MM.1S (cell line): ENCODE data around the gene NEDD4.

Source experiments
- DNase-seq: peaks from one replicate; pipeline ENCODE4 v3.0.0-alpha.2; 2015
- H2AFZ ChIP-seq: fragments of 300-600 bp; sonication (generic); 2 replicates; pipeline ENCODE4 v1.6.0; 2016; ENCODE audit warnings: antibody characterized with exemption, low read length
- H3F3A ChIP-seq: fragments of 300-600 bp; sonication (generic); 2 replicates; pipeline ENCODE4 v1.6.1; 2016; ENCODE audit warnings: mild to moderate bottlenecking, antibody characterized with exemption, low read length, moderate library complexity, mixed read lengths; ENCODE audit not compliant: insufficient read depth
- H3K27ac ChIP-seq: fragments of 300-600 bp; sonication (generic); 2 replicates; pipeline ENCODE4 v1.5.1; 2016; ENCODE audit warnings: mild to moderate bottlenecking, low read length
- H3K27me3 ChIP-seq: fragments of 300-600 bp; sonication (generic); replicated peaks from 2 replicates; pipeline ENCODE4 v1.6.0; 2016; ENCODE audit warnings: low read length; ENCODE audit not compliant: insufficient read depth
- H3K36me3 ChIP-seq: fragments of 300-600 bp; sonication (generic); replicated peaks from 2 replicates; pipeline ENCODE4 v1.6.1; 2016; ENCODE audit warnings: mild to moderate bottlenecking, low read length, mixed read lengths; ENCODE audit not compliant: insufficient read depth
- H3K4me1 ChIP-seq: fragments of 300-600 bp; sonication (generic); 2 replicates; pipeline ENCODE4 v1.6.1; 2016; ENCODE audit warnings: low read length, mixed read lengths
- H3K4me2 ChIP-seq: fragments of 300-600 bp; sonication (generic); 2 replicates; pipeline ENCODE4 v1.6.0; 2016; ENCODE audit warnings: low read depth, low read length
- H3K4me3 ChIP-seq: fragments of 300-600 bp; sonication (generic); 2 replicates; pipeline ENCODE4 v1.5.1; 2016; ENCODE audit warnings: low read length, mixed read lengths
- H3K79me2 ChIP-seq: fragments of 300-600 bp; sonication (generic); 2 replicates; pipeline ENCODE4 v1.6.1; 2016; ENCODE audit warnings: mixed run types, low read length, mixed read lengths
- H3K9ac ChIP-seq: fragments of 300-600 bp; sonication (generic); 2 replicates; pipeline ENCODE4 v1.6.1; 2016; ENCODE audit warnings: low read length, mixed read lengths
- H3K9me2 ChIP-seq: fragments of 300-600 bp; sonication (generic); replicated peaks from 2 replicates; pipeline ENCODE4 v1.6.1; 2016; ENCODE audit warnings: mild to moderate bottlenecking, low read length, mixed read lengths; ENCODE audit not compliant: insufficient read depth
- H3K9me3 ChIP-seq: fragments of 300-600 bp; sonication (generic); replicated peaks from 2 replicates; pipeline ENCODE4 v1.6.1; 2016; ENCODE audit warnings: mild to moderate bottlenecking, low read length, mixed read lengths; ENCODE audit not compliant: insufficient read depth
- H4K20me1 ChIP-seq: fragments of 300-600 bp; sonication (generic); 2 replicates; pipeline ENCODE4 v1.6.1; 2016; ENCODE audit warnings: mild to moderate bottlenecking, low read length, moderate library complexity, mixed read lengths; ENCODE audit not compliant: insufficient read depth
- CTCF ChIP-seq: fragments of 300-600 bp; sonication (generic); IDR thresholded peaks from 2 replicates; pipeline ENCODE4 v1.5.1; 2016; ENCODE audit warnings: antibody characterized with exemption, low read length, mixed read lengths
- EZH2 ChIP-seq: fragments of 300-600 bp; sonication (generic); optimal IDR thresholded peaks from 2 replicates; pipeline ENCODE3; 2017; ENCODE audit warnings: low read depth, mild to moderate bottlenecking, antibody characterized with exemption, low read length, mixed read lengths
- EZH2phosphoT487 ChIP-seq: fragments of 300-600 bp; sonication (generic); IDR thresholded peaks from 2 replicates; pipeline ENCODE4 v1.6.1; 2018; ENCODE audit warnings: antibody characterized with exemption, low read length

Gene NEDD4

GRCh38 chr15:55899537-55899936, 93.9 kb downstream of the NEDD4 start:
- H3K9me3 ChIP-seq: no peaks in the 10 kb centered on the region
- DNase-seq: no peak
- no peak overlapping the region for H3K4me2 ChIP-seq
- H3K4me1 ChIP-seq: no peaks in the 10 kb centered on the region
- H3K9ac ChIP-seq: no peak overlapping the region
- H3K36me3 ChIP-seq: no peaks in the 10 kb centered on the region
- H3K27ac ChIP-seq: no peak overlapping the region
- H3K4me3 ChIP-seq: no peak overlapping the region
- no peaks in the 10 kb centered on the region for H3F3A ChIP-seq
- no peaks in the 10 kb centered on the region for H3K9me2 ChIP-seq
- TF ChIP-seq EZH2 (no peak), CTCF (no peak), EZH2phosphoT487 (no peak)
- no peak overlapping the region for H2AFZ ChIP-seq
- H3K27me3 ChIP-seq: no peaks in the 10 kb centered on the region
- no peaks in the 10 kb centered on the region for H3K79me2 ChIP-seq
- H4K20me1 ChIP-seq: no peaks in the 10 kb centered on the region

- Histone ChIP-seq H3K36me3 (no peaks in the 10 kb centered on the region), H3K9me3 (no peaks in the 10 kb centered on the region), H3F3A (no peaks in the 10 kb centered on the region), H3K9me2 (no peaks in the 10 kb centered on the region), H4K20me1 (no peaks in the 10 kb centered on the region), H3K4me2 (no peak overlapping the region), H3K9ac (no peak overlapping the region), H3K4me1 (no peaks in the 10 kb centered on the region), H2AFZ (no peak overlapping the region), H3K4me3 (no peak overlapping the region), H3K27ac (no peak overlapping the region), H3K27me3 (no peaks in the 10 kb centered on the region), H3K79me2 (no peaks in the 10 kb centered on the region)
- TF ChIP-seq CTCF (peak; percentile 85), EZH2 (no peak), EZH2phosphoT487 (no peak)
- no peak for DNase-seq
Observed at GRCh38 chr15:55897560-55898336, 95.7 kb downstream of the NEDD4 start.

GRCh38 chr15:55894399-55894965, 98.9 kb downstream of the NEDD4 start:
- Histone ChIP-seq H3K79me2 (no peaks in the 10 kb centered on the region), H3K4me3 (no peak overlapping the region), H3K27ac (no peak overlapping the region), H3K9me2 (no peaks in the 10 kb centered on the region), H3K9me3 (no peaks in the 10 kb centered on the region), H3K4me1 (no peaks in the 10 kb centered on the region), H2AFZ (no peak overlapping the region), H3K27me3 (no peaks in the 10 kb centered on the region), H3K36me3 (no peaks in the 10 kb centered on the region), H3K9ac (no peak overlapping the region), H3K4me2 (no peak overlapping the region), H3F3A (no peaks in the 10 kb centered on the region), H4K20me1 (no peaks in the 10 kb centered on the region)
- no peak for DNase-seq
- no peak for TF ChIP-seq EZH2phosphoT487
- TF ChIP-seq EZH2: no peak
- no peak for TF ChIP-seq CTCF
